ENCODE data around the gene AOPEP. TPM values are rescaled to one million over a fixed set of nuclear protein-coding genes. Genes with fewer than 3 reads are reported as not detected.
"Not testable (repeated sequence)": the region's sequence is repeated elsewhere in the genome, so short reads cannot be mapped to it uniquely, and the experiment has no call there.

The AOPEP gene
- total RNA-seq, 1 experiment from 2014 or later = 14.4 TPM

DNA sequence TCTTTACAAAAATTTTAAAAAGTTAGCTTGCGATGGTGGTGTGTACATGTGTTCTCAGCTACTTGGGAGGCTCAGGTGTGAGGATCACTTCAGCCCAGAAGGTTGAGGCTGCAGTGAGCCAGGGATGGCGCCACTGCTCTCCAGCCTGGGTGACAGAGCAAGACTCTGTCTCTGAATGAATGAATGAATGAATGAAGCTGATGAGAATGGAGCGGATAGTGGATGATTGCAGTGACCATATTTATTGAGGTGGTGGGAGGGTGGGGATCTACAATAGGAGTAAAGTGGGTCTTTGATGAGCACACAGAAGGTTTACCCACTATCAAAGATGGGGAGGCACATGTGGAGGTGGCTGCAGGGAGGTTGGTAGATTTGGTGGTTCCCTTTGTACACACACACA is 120.2 kb downstream of the AOPEP start (continued):
- TF ChIP-seq, protein P1, sequence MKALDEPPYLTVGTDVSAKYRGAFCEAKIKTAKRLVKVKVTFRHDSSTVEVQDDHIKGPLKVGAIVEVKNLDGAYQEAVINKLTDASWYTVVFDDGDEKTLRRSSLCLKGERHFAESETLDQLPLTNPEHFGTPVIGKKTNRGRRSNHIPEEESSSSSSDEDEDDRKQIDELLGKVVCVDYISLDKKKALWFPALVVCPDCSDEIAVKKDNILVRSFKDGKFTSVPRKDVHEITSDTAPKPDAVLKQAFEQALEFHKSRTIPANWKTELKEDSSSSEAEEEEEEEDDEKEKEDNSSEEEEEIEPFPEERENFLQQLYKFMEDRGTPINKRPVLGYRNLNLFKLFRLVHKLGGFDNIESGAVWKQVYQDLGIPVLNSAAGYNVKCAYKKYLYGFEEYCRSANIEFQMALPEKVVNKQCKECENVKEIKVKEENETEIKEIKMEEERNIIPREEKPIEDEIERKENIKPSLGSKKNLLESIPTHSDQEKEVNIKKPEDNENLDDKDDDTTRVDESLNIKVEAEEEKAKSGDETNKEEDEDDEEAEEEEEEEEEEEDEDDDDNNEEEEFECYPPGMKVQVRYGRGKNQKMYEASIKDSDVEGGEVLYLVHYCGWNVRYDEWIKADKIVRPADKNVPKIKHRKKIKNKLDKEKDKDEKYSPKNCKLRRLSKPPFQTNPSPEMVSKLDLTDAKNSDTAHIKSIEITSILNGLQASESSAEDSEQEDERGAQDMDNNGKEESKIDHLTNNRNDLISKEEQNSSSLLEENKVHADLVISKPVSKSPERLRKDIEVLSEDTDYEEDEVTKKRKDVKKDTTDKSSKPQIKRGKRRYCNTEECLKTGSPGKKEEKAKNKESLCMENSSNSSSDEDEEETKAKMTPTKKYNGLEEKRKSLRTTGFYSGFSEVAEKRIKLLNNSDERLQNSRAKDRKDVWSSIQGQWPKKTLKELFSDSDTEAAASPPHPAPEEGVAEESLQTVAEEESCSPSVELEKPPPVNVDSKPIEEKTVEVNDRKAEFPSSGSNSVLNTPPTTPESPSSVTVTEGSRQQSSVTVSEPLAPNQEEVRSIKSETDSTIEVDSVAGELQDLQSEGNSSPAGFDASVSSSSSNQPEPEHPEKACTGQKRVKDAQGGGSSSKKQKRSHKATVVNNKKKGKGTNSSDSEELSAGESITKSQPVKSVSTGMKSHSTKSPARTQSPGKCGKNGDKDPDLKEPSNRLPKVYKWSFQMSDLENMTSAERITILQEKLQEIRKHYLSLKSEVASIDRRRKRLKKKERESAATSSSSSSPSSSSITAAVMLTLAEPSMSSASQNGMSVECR (CRISPR knock-in tag; IDR thresholded peaks at IDR 0.05; ENCODE audit: borderline replicate concordance) = no peak
- TF ChIP-seq FOXP1 (CRISPR knock-in tag; IDR thresholded peaks at IDR 0.05; ENCODE audit: borderline replicate concordance) (no peak), OVOL2 (CRISPR knock-in tag; IDR thresholded peaks at IDR 0.05; ENCODE audit: borderline replicate concordance) (no peak), SMAD4 (CRISPR knock-in tag; IDR thresholded peaks at IDR 0.05) (no peak)
- TF ChIP-seq, protein P2, sequence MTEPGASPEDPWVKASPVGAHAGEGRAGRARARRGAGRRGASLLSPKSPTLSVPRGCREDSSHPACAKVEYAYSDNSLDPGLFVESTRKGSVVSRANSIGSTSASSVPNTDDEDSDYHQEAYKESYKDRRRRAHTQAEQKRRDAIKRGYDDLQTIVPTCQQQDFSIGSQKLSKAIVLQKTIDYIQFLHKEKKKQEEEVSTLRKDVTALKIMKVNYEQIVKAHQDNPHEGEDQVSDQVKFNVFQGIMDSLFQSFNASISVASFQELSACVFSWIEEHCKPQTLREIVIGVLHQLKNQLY (CRISPR knock-in tag; IDR thresholded peaks at IDR 0.05) = no peak
- TF ChIP-seq, protein P3, sequence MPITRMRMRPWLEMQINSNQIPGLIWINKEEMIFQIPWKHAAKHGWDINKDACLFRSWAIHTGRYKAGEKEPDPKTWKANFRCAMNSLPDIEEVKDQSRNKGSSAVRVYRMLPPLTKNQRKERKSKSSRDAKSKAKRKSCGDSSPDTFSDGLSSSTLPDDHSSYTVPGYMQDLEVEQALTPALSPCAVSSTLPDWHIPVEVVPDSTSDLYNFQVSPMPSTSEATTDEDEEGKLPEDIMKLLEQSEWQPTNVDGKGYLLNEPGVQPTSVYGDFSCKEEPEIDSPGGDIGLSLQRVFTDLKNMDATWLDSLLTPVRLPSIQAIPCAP (CRISPR knock-in tag; IDR thresholded peaks at IDR 0.05) = no peak
- TF ChIP-seq, protein P4, sequence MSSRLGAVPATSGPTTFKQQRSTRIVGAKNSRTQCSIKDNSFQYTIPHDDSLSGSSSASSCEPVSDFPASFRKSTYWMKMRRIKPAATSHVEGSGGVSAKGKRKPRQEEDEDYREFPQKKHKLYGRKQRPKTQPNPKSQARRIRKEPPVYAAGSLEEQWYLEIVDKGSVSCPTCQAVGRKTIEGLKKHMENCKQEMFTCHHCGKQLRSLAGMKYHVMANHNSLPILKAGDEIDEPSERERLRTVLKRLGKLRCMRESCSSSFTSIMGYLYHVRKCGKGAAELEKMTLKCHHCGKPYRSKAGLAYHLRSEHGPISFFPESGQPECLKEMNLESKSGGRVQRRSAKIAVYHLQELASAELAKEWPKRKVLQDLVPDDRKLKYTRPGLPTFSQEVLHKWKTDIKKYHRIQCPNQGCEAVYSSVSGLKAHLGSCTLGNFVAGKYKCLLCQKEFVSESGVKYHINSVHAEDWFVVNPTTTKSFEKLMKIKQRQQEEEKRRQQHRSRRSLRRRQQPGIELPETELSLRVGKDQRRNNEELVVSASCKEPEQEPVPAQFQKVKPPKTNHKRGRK (CRISPR knock-in tag; IDR thresholded peaks at IDR 0.05; ENCODE audit: borderline replicate concordance) = no peak

DNA sequence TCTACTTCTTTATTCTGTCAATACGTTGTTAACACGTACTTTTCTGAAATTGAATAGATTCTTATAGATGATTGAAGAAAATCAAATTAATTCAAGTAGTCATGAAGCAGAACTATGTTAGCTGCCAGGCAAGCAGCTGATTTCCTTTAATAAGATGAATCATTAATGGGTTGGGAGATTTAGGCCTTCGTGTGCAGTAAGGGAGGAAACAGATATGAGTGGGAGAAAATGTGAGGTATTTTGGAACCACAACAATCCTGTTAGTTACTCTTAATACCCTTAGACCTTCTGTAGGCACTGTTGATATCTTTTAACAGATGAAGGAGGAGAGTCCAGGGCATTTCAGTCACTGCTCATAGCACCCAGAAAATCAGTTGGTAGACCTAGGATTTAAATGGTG is 121.0 kb downstream of the AOPEP start:
- ChIA-PET POLR2A (no interaction called here), CTCF (no interaction called here)
- no peak for DNase-seq (ENCODE audit: low spot score)
- ATAC-seq = no peak
- H3K4me1 Mint-ChIP-seq = peaks cover 9% of the 10 kb centered on the region
- no peaks in the 10 kb centered on the region for H3K27me3 Mint-ChIP-seq (ENCODE audit: low read depth)
- no peak overlapping the region for H3K4me3 Mint-ChIP-seq
- H3K36me3 Mint-ChIP-seq = no peaks in the 10 kb centered on the region
- TF ChIP-seq, protein P5, sequence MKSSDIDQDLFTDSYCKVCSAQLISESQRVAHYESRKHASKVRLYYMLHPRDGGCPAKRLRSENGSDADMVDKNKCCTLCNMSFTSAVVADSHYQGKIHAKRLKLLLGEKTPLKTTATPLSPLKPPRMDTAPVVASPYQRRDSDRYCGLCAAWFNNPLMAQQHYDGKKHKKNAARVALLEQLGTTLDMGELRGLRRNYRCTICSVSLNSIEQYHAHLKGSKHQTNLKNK (CRISPR knock-in tag; IDR thresholded peaks at IDR 0.05) = no peak
- TF ChIP-seq, protein P6, sequence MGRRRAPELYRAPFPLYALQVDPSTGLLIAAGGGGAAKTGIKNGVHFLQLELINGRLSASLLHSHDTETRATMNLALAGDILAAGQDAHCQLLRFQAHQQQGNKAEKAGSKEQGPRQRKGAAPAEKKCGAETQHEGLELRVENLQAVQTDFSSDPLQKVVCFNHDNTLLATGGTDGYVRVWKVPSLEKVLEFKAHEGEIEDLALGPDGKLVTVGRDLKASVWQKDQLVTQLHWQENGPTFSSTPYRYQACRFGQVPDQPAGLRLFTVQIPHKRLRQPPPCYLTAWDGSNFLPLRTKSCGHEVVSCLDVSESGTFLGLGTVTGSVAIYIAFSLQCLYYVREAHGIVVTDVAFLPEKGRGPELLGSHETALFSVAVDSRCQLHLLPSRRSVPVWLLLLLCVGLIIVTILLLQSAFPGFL (CRISPR knock-in tag; IDR thresholded peaks at IDR 0.05; ENCODE audit: borderline replicate concordance) = no peak
- TF ChIP-seq PRRX2 (CRISPR knock-in tag; IDR thresholded peaks at IDR 0.05) = no peak
- TF ChIP-seq, protein P2 (CRISPR knock-in tag; IDR thresholded peaks at IDR 0.05) = no peak
- TF ChIP-seq JAZF1 (CRISPR knock-in tag; IDR thresholded peaks at IDR 0.05) = no peak
- no peak for TF ChIP-seq FOXJ3 (CRISPR knock-in tag; IDR thresholded peaks at IDR 0.05; ENCODE audit: borderline replicate concordance)
- TF ChIP-seq, protein P7, sequence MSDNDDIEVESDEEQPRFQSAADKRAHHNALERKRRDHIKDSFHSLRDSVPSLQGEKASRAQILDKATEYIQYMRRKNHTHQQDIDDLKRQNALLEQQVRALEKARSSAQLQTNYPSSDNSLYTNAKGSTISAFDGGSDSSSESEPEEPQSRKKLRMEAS (CRISPR knock-in tag; IDR thresholded peaks at IDR 0.05) = no peak
- no peak for TF ChIP-seq ELF4 (CRISPR knock-in tag; IDR thresholded peaks at IDR 0.05; ENCODE audit: low read depth)
- TF ChIP-seq, protein P8, sequence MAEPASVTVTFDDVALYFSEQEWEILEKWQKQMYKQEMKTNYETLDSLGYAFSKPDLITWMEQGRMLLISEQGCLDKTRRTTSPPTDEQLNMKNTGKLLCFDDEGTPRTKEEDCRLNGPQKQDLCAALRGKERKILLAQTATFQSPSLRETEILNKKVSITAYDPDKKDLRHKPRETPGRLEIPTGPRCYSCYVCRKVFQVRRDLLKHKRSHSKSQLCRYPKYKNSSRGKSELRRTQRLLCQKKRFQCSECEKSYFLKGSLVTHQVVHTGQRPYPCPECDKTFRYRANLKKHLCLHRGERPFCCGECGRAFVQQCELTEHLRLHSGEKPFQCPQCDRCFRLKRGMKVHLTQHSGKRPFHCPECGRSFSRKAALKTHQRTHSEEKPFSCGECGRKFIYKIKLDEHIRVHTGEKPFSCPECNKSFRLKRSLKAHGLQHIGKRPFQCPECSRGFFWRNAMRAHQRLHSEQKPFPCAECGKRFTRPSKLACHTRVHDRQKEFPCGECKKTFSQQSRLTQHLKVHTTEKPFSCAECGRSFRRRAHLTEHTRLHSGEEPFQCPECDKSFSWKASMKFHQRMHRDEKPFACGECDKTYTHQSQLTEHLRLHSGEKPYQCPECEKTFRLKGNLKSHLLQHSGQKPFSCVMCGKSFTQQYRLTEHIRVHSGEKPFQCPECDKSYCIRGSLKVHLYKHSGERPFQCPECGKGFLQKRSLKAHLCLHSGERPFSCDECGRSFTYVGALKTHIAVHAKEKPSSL (CRISPR knock-in tag; conservative IDR thresholded peaks at IDR 0.05) = no peak
- no peak for TF ChIP-seq NR3C1 (CRISPR knock-in tag; conservative IDR thresholded peaks at IDR 0.05; ENCODE audit: low read depth)
- no peak for TF ChIP-seq NR1H2 (CRISPR knock-in tag; IDR thresholded peaks at IDR 0.05)
- no peak for TF ChIP-seq CBFB (CRISPR knock-in tag; IDR thresholded peaks at IDR 0.05; ENCODE audit: low read depth)
- no peak for TF ChIP-seq FOXP1 (CRISPR knock-in tag; IDR thresholded peaks at IDR 0.05; ENCODE audit: borderline replicate concordance)
- no peak for TF ChIP-seq CREB1 (CRISPR knock-in tag; IDR thresholded peaks at IDR 0.05)
- H3K27ac Mint-ChIP-seq = no peak overlapping the region
- 0 out of 2 replicates have a peak, but pooled peaks cover 4% of the 10 kb centered on the region for H3K9me3 Mint-ChIP-seq

DNA sequence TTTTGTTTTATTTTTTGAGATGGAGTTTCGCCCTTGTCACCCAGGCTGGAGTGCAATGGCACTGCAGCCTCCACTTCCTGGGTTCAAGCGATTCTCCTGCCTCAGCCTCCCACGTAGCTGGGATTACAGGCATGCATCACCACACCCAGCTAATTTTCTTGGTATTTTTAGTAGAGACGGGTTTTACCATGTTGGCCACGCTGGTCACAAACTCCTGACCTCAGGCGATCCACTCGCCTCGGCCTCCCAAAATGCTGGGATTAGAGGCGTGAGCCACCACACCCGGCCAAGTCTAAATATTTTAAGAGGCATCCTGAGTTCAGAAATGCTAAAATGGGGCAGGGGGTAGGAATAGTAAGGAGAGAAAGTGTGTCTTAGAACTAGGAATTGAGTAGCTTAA is 122.3 kb downstream of the AOPEP start:
- H3K36me3 Mint-ChIP-seq; POLR2A ChIA-PET; DNase-seq (ENCODE audit: low spot score); H3K4me1 Mint-ChIP-seq; H3K9me3 Mint-ChIP-seq; H3K27ac Mint-ChIP-seq; H3K27me3 Mint-ChIP-seq (ENCODE audit: low read depth); H3K4me3 Mint-ChIP-seq; ATAC-seq: not testable (repeated sequence)
- CTCF ChIA-PET = interaction anchor here (1.2 kb wide), 1 partner anchor 279 kb away, joined by 5 read pairs; no protein-coding TSS in a partner anchor

All from WTC11 (cell line).